ENCODE data around the gene THADA.
"Not testable (repeated sequence)": the region's sequence is repeated elsewhere in the genome, so short reads cannot be mapped to it uniquely, and the experiment has no call there.

The THADA gene

GRCh38 chr2:43393918-43394317 is 201.9 kb downstream of the THADA start:
- no peak for DNase-seq (ENCODE audit: low spot score)
- TF ChIP-seq CTCF (IDR thresholded peaks at IDR 0.05; ENCODE audit: extremely low read depth, missing control alignments) = no peak

- no peak for TF ChIP-seq CTCF (IDR thresholded peaks at IDR 0.05; ENCODE audit: extremely low read depth, missing control alignments)
- DNase-seq (ENCODE audit: low spot score) = peak; percentile 15
Observed at GRCh38 chr2:43391878-43392215, 204.0 kb downstream of the THADA start.

GRCh38 chr2:43391201-43391877 is 204.5 kb downstream of the THADA start:
- no peak for TF ChIP-seq CTCF (IDR thresholded peaks at IDR 0.05; ENCODE audit: extremely low read depth, missing control alignments)
- DNase-seq (ENCODE audit: low spot score) = no peak

GRCh38 chr2:43389581-43390466 is 206.0 kb downstream of the THADA start:
- TF ChIP-seq CTCF (IDR thresholded peaks at IDR 0.05; ENCODE audit: extremely low read depth, missing control alignments) = no peak
- no peak for DNase-seq (ENCODE audit: low spot score)

GRCh38 chr2:43388371-43388770 is 207.5 kb downstream of the THADA start:
- no peak for TF ChIP-seq CTCF (IDR thresholded peaks at IDR 0.05; ENCODE audit: extremely low read depth, missing control alignments)
- DNase-seq (ENCODE audit: low spot score) = no peak

- peak; percentile 38 for DNase-seq (ENCODE audit: low spot score)
- TF ChIP-seq CTCF (IDR thresholded peaks at IDR 0.05; ENCODE audit: extremely low read depth, missing control alignments) = no peak
Observed at GRCh38 chr2:43387092-43388062, 208.5 kb downstream of the THADA start.

GRCh38 chr2:43386679-43387078 is 209.2 kb downstream of the THADA start:
- not testable (repeated sequence) for DNase-seq (ENCODE audit: low spot score)
